BLaER1 (cell line): Measurements from ENCODE around the gene NUFIP2.

ENCODE experiments used
- H3K27ac ChIP-seq: shearing (Covaris generic); formaldehyde crosslinking; 2 replicates; pipeline ENCODE4 v1.8.1; 2022
- H3K27me3 ChIP-seq: shearing (Covaris generic); formaldehyde crosslinking; 2 replicates; pipeline ENCODE4 v1.8.1; 2022
- H3K36me3 ChIP-seq: shearing (Covaris generic); formaldehyde crosslinking; 2 replicates; pipeline ENCODE4 v1.8.1; 2022
- H3K4me1 ChIP-seq: shearing (Covaris generic); formaldehyde crosslinking; 2 replicates; pipeline ENCODE4 v1.8.1; 2022
- H3K4me2 ChIP-seq: shearing (Covaris generic); formaldehyde crosslinking; 2 replicates; pipeline ENCODE4 v1.8.1; 2022
- H3K4me3 ChIP-seq: shearing (Covaris generic); formaldehyde crosslinking; 2 replicates; pipeline ENCODE4 v1.8.1; 2022
- H3K9ac ChIP-seq: shearing (Covaris generic); formaldehyde crosslinking; 2 replicates; pipeline ENCODE4 v1.8.1; 2022
- H3K9me3 ChIP-seq: shearing (Covaris generic); formaldehyde crosslinking; 2 replicates; pipeline ENCODE4 v1.8.1; 2022
- H4K20me1 ChIP-seq: shearing (Covaris generic); formaldehyde crosslinking; 2 replicates; pipeline ENCODE4 v1.8.1; 2022
- Cebpa-rat ChIP-seq: shearing (Covaris generic); IDR thresholded peaks from 2 replicates; pipeline ENCODE4 v1.8.1; 2022

The NUFIP2 gene

GRCh38 chr17:29219378-29220047 lies 74.4 kb downstream of the NUFIP2 start:
- H4K20me1 ChIP-seq = no peaks in the 10 kb centered on the region
- peak overlapping the region; percentile 18; the same call in 1 of the 2 replicates for H3K4me2 ChIP-seq
- no peaks in the 10 kb centered on the region for H3K36me3 ChIP-seq
- no peak for TF ChIP-seq Cebpa-rat
- no peak overlapping the region for H3K9ac ChIP-seq
- H3K9me3 ChIP-seq = no peaks in the 10 kb centered on the region
- H3K27ac ChIP-seq = no peak overlapping the region
- H3K27me3 ChIP-seq = no peaks in the 10 kb centered on the region
- H3K4me3 ChIP-seq = no peak overlapping the region
- H3K4me1 ChIP-seq = peaks cover 28% of the 10 kb centered on the region

GRCh38 chr17:29216856-29217255 lies 77.1 kb downstream of the NUFIP2 start:
- Histone ChIP-seq H3K4me2 (no peak overlapping the region), H3K9me3 (no peaks in the 10 kb centered on the region), H3K9ac (no peak overlapping the region), H3K36me3 (no peaks in the 10 kb centered on the region), H3K27ac (no peak overlapping the region), H3K27me3 (no peaks in the 10 kb centered on the region), H4K20me1 (no peaks in the 10 kb centered on the region), H3K4me1 (peaks cover 19% of the 10 kb centered on the region), H3K4me3 (no peak overlapping the region)
- TF ChIP-seq Cebpa-rat = no peak

GRCh38 chr17:29216181-29216580 lies 77.8 kb downstream of the NUFIP2 start:
- no peaks in the 10 kb centered on the region for H3K9me3 ChIP-seq
- TF ChIP-seq Cebpa-rat = no peak
- H3K4me3 ChIP-seq = no peak overlapping the region
- H3K27ac ChIP-seq = no peak overlapping the region
- H3K36me3 ChIP-seq = no peaks in the 10 kb centered on the region
- no peak overlapping the region for H3K9ac ChIP-seq
- H3K27me3 ChIP-seq = no peaks in the 10 kb centered on the region
- H3K4me1 ChIP-seq = peaks cover 16% of the 10 kb centered on the region
- H3K4me2 ChIP-seq = no peak overlapping the region
- no peaks in the 10 kb centered on the region for H4K20me1 ChIP-seq

- H4K20me1 ChIP-seq = no peaks in the 10 kb centered on the region
- H3K4me2 ChIP-seq = no peak overlapping the region
- no peak overlapping the region for H3K9ac ChIP-seq
- no peak overlapping the region for H3K4me3 ChIP-seq
- TF ChIP-seq Cebpa-rat = no peak
- no peaks in the 10 kb centered on the region for H3K9me3 ChIP-seq
- peaks cover 13% of the 10 kb centered on the region for H3K4me1 ChIP-seq
- no peak overlapping the region for H3K27ac ChIP-seq
- H3K36me3 ChIP-seq = no peaks in the 10 kb centered on the region
- no peaks in the 10 kb centered on the region for H3K27me3 ChIP-seq
Observed at GRCh38 chr17:29215717-29216116, 78.2 kb downstream of the NUFIP2 start.

GRCh38 chr17:29215174-29215573 lies 78.8 kb downstream of the NUFIP2 start:
- H3K27ac ChIP-seq = no peak overlapping the region
- H3K36me3 ChIP-seq = no peaks in the 10 kb centered on the region
- H3K27me3 ChIP-seq = no peaks in the 10 kb centered on the region
- TF ChIP-seq Cebpa-rat = no peak
- no peaks in the 10 kb centered on the region for H3K9me3 ChIP-seq
- no peak overlapping the region for H3K4me3 ChIP-seq
- H3K4me2 ChIP-seq = no peak overlapping the region
- H4K20me1 ChIP-seq = no peaks in the 10 kb centered on the region
- peaks cover 9% of the 10 kb centered on the region; the same call in 1 of the 2 replicates for H3K4me1 ChIP-seq
- no peak overlapping the region for H3K9ac ChIP-seq

- H3K4me2 ChIP-seq = no peak overlapping the region
Observed at GRCh38 chr17:29214215-29215146, 79.5 kb downstream of the NUFIP2 start.

GRCh38 chr17:29212681-29213121 lies 81.2 kb downstream of the NUFIP2 start:
- H3K36me3 ChIP-seq = no peaks in the 10 kb centered on the region
- H3K9ac ChIP-seq = no peak overlapping the region
- H4K20me1 ChIP-seq = no peaks in the 10 kb centered on the region
- no peaks in the 10 kb centered on the region for H3K27me3 ChIP-seq
- TF ChIP-seq Cebpa-rat = no peak
- no peaks in the 10 kb centered on the region for H3K4me1 ChIP-seq
- H3K4me2 ChIP-seq = no peak overlapping the region
- H3K9me3 ChIP-seq = no peaks in the 10 kb centered on the region
- no peak overlapping the region for H3K27ac ChIP-seq
- no peak overlapping the region for H3K4me3 ChIP-seq

More at GRCh38 chr17:29214215-29215146, 79.5 kb downstream of the NUFIP2 start:
- TF ChIP-seq Cebpa-rat = no peak
- Histone ChIP-seq H3K4me3 (no peak overlapping the region), H3K9ac (no peak overlapping the region), H3K27me3 (no peaks in the 10 kb centered on the region), H3K4me1 (0 out of 2 replicates have a peak, but pooled peaks cover 4% of the 10 kb centered on the region), H3K27ac (no peak overlapping the region), H3K9me3 (no peaks in the 10 kb centered on the region), H3K36me3 (no peaks in the 10 kb centered on the region), H4K20me1 (no peaks in the 10 kb centered on the region)

- Histone ChIP-seq H3K9ac (no peak overlapping the region), H3K4me3 (no peak overlapping the region), H4K20me1 (no peaks in the 10 kb centered on the region), H3K4me1 (no peaks in the 10 kb centered on the region), H3K36me3 (no peaks in the 10 kb centered on the region), H3K27me3 (no peaks in the 10 kb centered on the region), H3K4me2 (no peak overlapping the region), H3K27ac (no peak overlapping the region), H3K9me3 (no peaks in the 10 kb centered on the region)
- no peak for TF ChIP-seq Cebpa-rat
Observed at GRCh38 chr17:29212094-29212631, 81.8 kb downstream of the NUFIP2 start.

- H3K4me2 ChIP-seq = no peak overlapping the region
- no peaks in the 10 kb centered on the region for H4K20me1 ChIP-seq
- no peak overlapping the region for H3K4me3 ChIP-seq
- TF ChIP-seq Cebpa-rat = no peak
- H3K36me3 ChIP-seq = no peaks in the 10 kb centered on the region
- H3K27me3 ChIP-seq = no peaks in the 10 kb centered on the region
- H3K27ac ChIP-seq = no peak overlapping the region
- no peaks in the 10 kb centered on the region for H3K9me3 ChIP-seq
- no peak overlapping the region for H3K9ac ChIP-seq
- no peaks in the 10 kb centered on the region for H3K4me1 ChIP-seq
Observed at GRCh38 chr17:29210879-29211278, 83.1 kb downstream of the NUFIP2 start.

GRCh38 chr17:29209073-29209472 lies 84.9 kb downstream of the NUFIP2 start:
- H3K4me2 ChIP-seq = no peak overlapping the region
- TF ChIP-seq Cebpa-rat = no peak
- H3K27ac ChIP-seq = no peak overlapping the region
- H3K27me3 ChIP-seq = no peaks in the 10 kb centered on the region
- no peaks in the 10 kb centered on the region for H3K9me3 ChIP-seq
- no peak overlapping the region for H3K4me3 ChIP-seq
- no peak overlapping the region for H3K9ac ChIP-seq
- H4K20me1 ChIP-seq = no peaks in the 10 kb centered on the region
- H3K4me1 ChIP-seq = no peaks in the 10 kb centered on the region
- H3K36me3 ChIP-seq = no peaks in the 10 kb centered on the region
